ENCODE results near the gene ADAMTSL1. TPM values are rescaled to one million over a fixed set of nuclear protein-coding genes. Genes with fewer than 3 reads are reported as not detected.

The ADAMTSL1 gene
- total and polyA plus RNA-seq, 2 of the 8 experiments (the other 6 are each of a cell fraction or from before 2014, with no cell fraction given), result 0.84 to 1.1 TPM

DNA sequence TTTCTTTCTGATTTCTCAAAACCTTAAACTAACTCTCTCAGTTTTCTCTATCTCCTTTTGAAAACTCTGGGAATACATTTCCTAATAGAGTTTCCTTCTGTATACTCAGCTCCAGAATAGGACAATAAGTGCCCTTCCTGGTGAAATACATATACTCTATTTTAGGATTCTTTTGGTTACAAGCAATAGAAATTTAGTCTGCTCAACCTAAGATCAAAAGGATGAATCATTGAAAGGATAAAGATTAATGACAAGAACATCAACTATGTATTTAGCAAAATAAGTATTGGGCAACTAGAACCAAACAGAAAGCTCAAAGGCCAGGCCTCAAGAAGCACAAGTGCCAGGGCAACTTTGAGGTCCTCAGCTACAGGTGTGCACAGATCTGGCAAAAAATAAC, 127.1 kb downstream of the ADAMTSL1 start:
- no peaks in the 10 kb centered on the region for H3K23me2 ChIP-seq (ENCODE audit: low read depth, low read length)
- no peak for FAIRE-seq

More for the DNA sequence above, 127.1 kb downstream of the ADAMTSL1 start:
- H2BK5ac ChIP-seq (ENCODE audit: low read depth, low read length), result no peak overlapping the region
- no peaks in the 10 kb centered on the region for H3K36me3 ChIP-seq (ENCODE audit: control insufficient read depth in 2 of 4, insufficient read depth in 4 of 4, low read length in 3 of 4)
- no peak overlapping the region for H2BK15ac ChIP-seq (ENCODE audit: low read length)
- no peak overlapping the region for H3K9ac ChIP-seq (replicated peaks in 1 of 4; ENCODE audit: extremely low read depth in 1 of 4, low read depth in 3 of 4, low read length in 3 of 4)
- no peaks in the 10 kb centered on the region for H3K79me2 ChIP-seq (ENCODE audit: control insufficient read depth in 1 of 2, insufficient read depth in 2 of 2, low read length in 2 of 2)
- no peak overlapping the region for H3K4me3 ChIP-seq (ENCODE audit: extremely low read depth in 1 of 4, insufficient read depth in 2 of 4, low read depth in 3 of 4, low read length in 4 of 4)
- no peaks in the 10 kb centered on the region for H4K20me1 ChIP-seq (replicated peaks in 1 of 2; ENCODE audit: control insufficient read depth in 1 of 2, insufficient read depth in 2 of 2, low read length in 2 of 2)
- ChIA-PET POLR2A (ENCODE audit: partially characterized antibody) (no interaction called here), CTCF (ENCODE audit: partially characterized antibody) (interaction anchor here (0.6 to 1.1 kb wide), 2 partner anchors 9 to 123 kb away, joined by 3 to 4 read pairs; no protein-coding TSS in a partner anchor)
- H3K56ac ChIP-seq (replicated peaks; ENCODE audit: insufficient read length, low read depth, low read length), result no peak overlapping the region
- H4K5ac ChIP-seq (ENCODE audit: insufficient read length, low read depth, low read length), result no peak overlapping the region
- no peak for DNase-seq (ENCODE audit: low read depth in 1 of 2, low spot score in 2 of 2)
- peaks cover 2 to 15% (median 6%) of the 10 kb centered on the region in 4 experiments; a peak in 5 of 7 replicates for H3K4me1 ChIP-seq (replicated peaks in 1 of 4; ENCODE audit: control insufficient read depth in 3 of 4, insufficient read depth in 4 of 4, low read length in 3 of 4)
- H3K27me3 ChIP-seq (replicated peaks in 1 of 4; ENCODE audit: control insufficient read depth in 3 of 4, extremely low read depth in 1 of 4, insufficient read depth in 3 of 4, low read length in 3 of 4), result no peaks in the 10 kb centered on the region
- no peaks in the 10 kb centered on the region for H3K9me3 ChIP-seq (ENCODE audit: insufficient read depth in 2 of 2, low read depth in 1 of 2, low read length in 1 of 2)
- H3K4ac ChIP-seq (replicated peaks; ENCODE audit: insufficient read length, low read depth, low read length), result no peak overlapping the region
- no peak overlapping the region for H3K4me2 ChIP-seq (ENCODE audit: insufficient read depth in 1 of 2, low read depth in 2 of 2, low read length in 2 of 2)
- no peak overlapping the region for H3K23ac ChIP-seq (ENCODE audit: insufficient read length)
- H3K14ac ChIP-seq (ENCODE audit: insufficient read length), result no peak overlapping the region
- H3K18ac ChIP-seq (ENCODE audit: extremely low read depth, low read length), result no peak overlapping the region
- H2AK5ac ChIP-seq (ENCODE audit: low read depth, low read length), result no peak overlapping the region
- no peak overlapping the region for H2AFZ ChIP-seq (ENCODE audit: low read length)
- H2BK20ac ChIP-seq (ENCODE audit: low read length), result no peak overlapping the region
- TF ChIP-seq POU5F1 (IDR thresholded peaks at IDR 0.05; ENCODE audit: low read depth, low read length) (no peak), POLR2A (IDR thresholded peaks at IDR 0.05; ENCODE audit: control extremely low read depth in 1 of 2, low read depth in 2 of 2, low read length in 2 of 2) (no peak), SP1 (IDR thresholded peaks at IDR 0.05; ENCODE audit: low read depth, low read length) (no peak), NRF1 (IDR thresholded peaks at IDR 0.05; ENCODE audit: low read depth, low read length) (no peak), SUZ12 (IDR thresholded peaks at IDR 0.05; ENCODE audit: low read length) (no peak), GTF2F1 (IDR thresholded peaks at IDR 0.05; ENCODE audit: borderline replicate concordance, low read depth, low read length) (no peak), SAP30 (IDR thresholded peaks at IDR 0.05; ENCODE audit: insufficient read depth, insufficient replicate concordance, low read length) (no peak), RFX5 (IDR thresholded peaks at IDR 0.05; ENCODE audit: borderline replicate concordance, low read depth, low read length) (no peak), CBX5 (IDR thresholded peaks at IDR 0.05; ENCODE audit: low read depth, low read length) (no peak), KDM4A (IDR thresholded peaks at IDR 0.05; ENCODE audit: low read depth, low read length, severe bottlenecking) (no peak), ZNF274 (IDR thresholded peaks at IDR 0.05; ENCODE audit: borderline replicate concordance, extremely low read depth, low read length) (no peak), TEAD4 (IDR thresholded peaks at IDR 0.05; ENCODE audit: low read depth, low read length) (no peak)
- no peak overlapping the region for H3K27ac ChIP-seq (ENCODE audit: low read depth, low read length)
- no peak overlapping the region for H4K91ac ChIP-seq (replicated peaks; ENCODE audit: insufficient read length, low read length)
- H2BK12ac ChIP-seq (ENCODE audit: low read depth, low read length), result no peak overlapping the region
- H2BK120ac ChIP-seq (replicated peaks; ENCODE audit: low read depth, low read length), result no peak overlapping the region
- no peaks in the 10 kb centered on the region for H3K79me1 ChIP-seq (ENCODE audit: low read depth, low read length)
- H4K8ac ChIP-seq (ENCODE audit: extremely low read depth, insufficient read depth, low read length), result no peak overlapping the region

Measured in H1 (cell line).